SU-DHL-6 (cell line): Measurements from ENCODE around the gene SH3RF1.

Experiments
- EZH2phosphoT487 ChIP-seq: fragments of 200-600 bp; sonication (generic), shearing (Covaris generic); conservative IDR thresholded peaks from 2 replicates; pipeline ENCODE4 v1.6.1; 2018; ENCODE audit warnings: mild to moderate bottlenecking, antibody characterized with exemption, low read length, moderate library complexity, mixed read lengths
- TF ChIP-seq, protein P1 (sequence below): fragments of 200-600 bp; sonication (generic); IDR thresholded peaks from one replicate; pipeline ENCODE4 v1.5.1; 2017; ENCODE audit warnings: antibody characterized with exemption, mild to moderate bottlenecking, low read length, moderate library complexity; ENCODE audit not compliant: insufficient read depth, poor library complexity, severe bottlenecking

DNA sequence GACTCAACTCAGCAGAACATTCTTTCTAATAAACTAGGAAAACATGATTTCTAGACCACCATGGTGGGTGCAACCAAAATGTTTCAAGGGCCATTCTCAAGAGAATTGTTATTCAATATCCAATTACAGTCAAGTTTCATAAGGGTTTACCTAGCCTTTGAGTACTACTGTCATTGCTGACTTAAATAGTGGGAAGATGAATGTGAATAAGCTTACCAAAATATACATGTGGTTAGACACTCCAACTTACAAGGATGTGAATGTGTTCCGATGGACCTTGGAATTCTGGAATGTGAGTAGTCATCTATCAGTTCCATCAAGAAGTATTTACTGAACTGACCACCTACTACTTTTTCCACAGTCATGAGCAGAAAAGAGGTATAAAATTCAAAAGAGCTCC is 16.9 kb downstream of the SH3RF1 start:
- TF ChIP-seq, protein P1, sequence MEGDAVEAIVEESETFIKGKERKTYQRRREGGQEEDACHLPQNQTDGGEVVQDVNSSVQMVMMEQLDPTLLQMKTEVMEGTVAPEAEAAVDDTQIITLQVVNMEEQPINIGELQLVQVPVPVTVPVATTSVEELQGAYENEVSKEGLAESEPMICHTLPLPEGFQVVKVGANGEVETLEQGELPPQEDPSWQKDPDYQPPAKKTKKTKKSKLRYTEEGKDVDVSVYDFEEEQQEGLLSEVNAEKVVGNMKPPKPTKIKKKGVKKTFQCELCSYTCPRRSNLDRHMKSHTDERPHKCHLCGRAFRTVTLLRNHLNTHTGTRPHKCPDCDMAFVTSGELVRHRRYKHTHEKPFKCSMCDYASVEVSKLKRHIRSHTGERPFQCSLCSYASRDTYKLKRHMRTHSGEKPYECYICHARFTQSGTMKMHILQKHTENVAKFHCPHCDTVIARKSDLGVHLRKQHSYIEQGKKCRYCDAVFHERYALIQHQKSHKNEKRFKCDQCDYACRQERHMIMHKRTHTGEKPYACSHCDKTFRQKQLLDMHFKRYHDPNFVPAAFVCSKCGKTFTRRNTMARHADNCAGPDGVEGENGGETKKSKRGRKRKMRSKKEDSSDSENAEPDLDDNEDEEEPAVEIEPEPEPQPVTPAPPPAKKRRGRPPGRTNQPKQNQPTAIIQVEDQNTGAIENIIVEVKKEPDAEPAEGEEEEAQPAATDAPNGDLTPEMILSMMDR = no peak
- no peak for TF ChIP-seq EZH2phosphoT487
